ENCODE results near the gene LY6G6F.

LY6G6F gene

DNA sequence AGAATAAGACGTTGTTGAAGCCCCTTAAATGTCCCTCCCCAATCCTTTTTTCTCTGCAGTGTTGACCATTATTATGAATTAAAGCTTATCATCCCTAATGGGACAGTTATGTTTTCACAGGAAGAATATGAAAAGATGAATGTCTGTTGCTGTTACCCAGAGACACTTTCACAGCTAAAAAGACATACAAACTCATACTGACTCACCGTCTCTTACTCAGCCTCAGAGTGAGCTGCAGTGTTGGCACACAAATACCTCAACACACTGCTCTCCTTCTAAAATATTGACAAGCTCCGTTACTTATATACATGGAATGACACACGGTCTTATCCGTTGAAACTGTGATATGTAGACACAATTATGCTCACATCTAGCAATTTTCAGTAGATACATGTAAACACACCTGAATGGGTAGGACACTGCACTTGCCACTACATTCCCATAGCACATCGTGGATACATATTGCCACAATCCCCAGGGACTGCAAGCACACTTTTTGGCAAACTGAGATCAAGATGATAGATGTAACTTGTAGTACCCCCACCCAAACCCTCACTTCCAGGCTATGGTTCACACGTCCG is 46.2 kb downstream of the LY6G6F start:
- Mint-ChIP-seq H3K27ac (no peak overlapping the region), H3K36me3 (peaks cover under 1% of the 10 kb centered on the region), H3K9me3 (no peaks in the 10 kb centered on the region), H3K4me1 (no peaks in the 10 kb centered on the region), H3K4me3 (no peak overlapping the region), H3K27me3 (no peaks in the 10 kb centered on the region)
- ATAC-seq: no peak

DNA sequence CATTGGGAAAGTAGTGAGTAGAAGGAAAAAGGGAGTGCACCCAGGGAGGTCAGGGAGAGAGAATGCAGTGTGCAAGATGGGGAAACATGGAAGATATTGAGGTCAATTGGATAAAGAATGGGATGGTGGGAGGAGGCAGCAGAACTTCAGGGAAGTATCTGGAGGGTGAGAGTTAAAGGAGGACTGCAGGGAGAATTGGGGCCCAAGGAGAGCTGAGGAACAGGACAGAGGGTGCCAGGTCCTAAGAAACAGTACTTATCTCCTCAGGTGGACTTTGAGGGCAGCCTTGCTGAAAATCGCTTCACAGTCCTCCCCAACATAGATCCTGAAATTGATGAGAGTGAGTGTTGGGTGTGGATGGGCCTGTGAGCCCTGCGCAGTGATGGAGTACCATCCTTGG is 51.6 kb downstream of the LY6G6F start:
- Mint-ChIP-seq H3K4me3 (no peak overlapping the region), H3K9me3 (no peaks in the 10 kb centered on the region), H3K27ac (peak overlapping the region; percentile 38), H3K36me3 (peaks cover 33% of the 10 kb centered on the region), H3K27me3 (no peaks in the 10 kb centered on the region), H3K4me1 (no peaks in the 10 kb centered on the region)
- ATAC-seq: no peak

Measured in stimulated activated memory B cell treated with anti-CD40 and anti-IgM and Interleukin-4, amounts not matched to agents 10 μg/mL and 1 μg/mL and 100 μg/mL, for 72 hours (primary cell).